OCI-LY1 (cell line): ENCODE results near the gene PRKCA.
"Not testable (repeated sequence)": the region's sequence is repeated elsewhere in the genome, so short reads cannot be mapped to it uniquely, and the experiment has no call there.

Source experiments
- H2AFZ ChIP-seq: fragments of 200-600 bp; sonication (generic), shearing (Covaris generic); 2 replicates; pipeline ENCODE4 v1.6.0; 2014; ENCODE audit warnings: antibody characterized with exemption, mild to moderate bottlenecking, low read length
- H3F3A ChIP-seq: fragments of 200-600 bp; sonication (generic), shearing (Covaris generic); 2 replicates; pipeline ENCODE4 v1.6.0; 2014; ENCODE audit warnings: mild to moderate bottlenecking, antibody characterized with exemption, low read length, moderate library complexity; ENCODE audit not compliant: insufficient read depth
- H3K27ac ChIP-seq: fragments of 200-600 bp; sonication (generic); 2 replicates; pipeline ENCODE4 v1.5.1; 2014; ENCODE audit warnings: low read length, mixed run types, mild to moderate bottlenecking, low read depth; ENCODE audit not compliant: poor library complexity, severe bottlenecking
- H3K27me3 ChIP-seq: fragments of 200-600 bp; sonication (generic); 2 replicates; pipeline ENCODE4 v1.6.0; 2014; ENCODE audit warnings: antibody characterized with exemption, mild to moderate bottlenecking, low read length, moderate library complexity; ENCODE audit not compliant: insufficient read depth
- H3K36me3 ChIP-seq: fragments of 200-600 bp; sonication (generic); 2 replicates; pipeline ENCODE4 v1.6.1; 2014; ENCODE audit warnings: mild to moderate bottlenecking, antibody characterized with exemption, low read length, moderate library complexity, mixed read lengths; ENCODE audit not compliant: insufficient read depth
- H3K4me1 ChIP-seq: fragments of 200-600 bp; sonication (generic); 2 replicates; pipeline ENCODE4 v1.5.1; 2014; ENCODE audit warnings: mild to moderate bottlenecking, low read length, moderate library complexity; ENCODE audit not compliant: insufficient read depth, severe bottlenecking
- H3K4me2 ChIP-seq: fragments of 200-600 bp; sonication (generic), shearing (Covaris generic); 2 replicates; pipeline ENCODE4 v1.6.1; 2014; ENCODE audit warnings: low read length
- H3K4me3 ChIP-seq: fragments of 200-600 bp; sonication (generic); 2 replicates; pipeline ENCODE4 v1.5.1; 2014; ENCODE audit warnings: low read length, low read depth, mild to moderate bottlenecking, mixed read lengths; ENCODE audit not compliant: poor library complexity, severe bottlenecking
- H3K79me2 ChIP-seq: fragments of 200-600 bp; shearing (Covaris generic); 2 replicates; pipeline ENCODE4 v1.6.1; 2016; ENCODE audit warnings: mixed run types, low read length, mixed read lengths; ENCODE audit not compliant: insufficient read depth
- H3K9ac ChIP-seq: fragments of 200-600 bp; sonication (generic), shearing (Covaris generic); 2 replicates; pipeline ENCODE4 v1.6.1; 2014; ENCODE audit warnings: mild to moderate bottlenecking, low read length, mixed read lengths
- H3K9me2 ChIP-seq: fragments of 200-600 bp; sonication (generic), shearing (Covaris generic); 2 replicates; pipeline ENCODE4 v1.6.1; 2014; ENCODE audit warnings: low read depth, mild to moderate bottlenecking, low read length, mixed read lengths
- H3K9me3 ChIP-seq: fragments of 200-600 bp; shearing (Covaris generic); 2 replicates; pipeline ENCODE4 v1.6.1; 2014; ENCODE audit warnings: low read length, mixed read lengths
- H4K20me1 ChIP-seq: fragments of 200-600 bp; sonication (generic), shearing (Covaris generic); 2 replicates; pipeline ENCODE4 v1.6.0; 2016; ENCODE audit warnings: mild to moderate bottlenecking, low read length; ENCODE audit not compliant: insufficient read depth
- CTCF ChIP-seq: fragments of 200-600 bp; sonication (generic), shearing (Covaris generic); IDR thresholded peaks from 2 replicates; pipeline ENCODE4 v1.5.1; 2017; ENCODE audit warnings: mild to moderate bottlenecking, antibody characterized with exemption, low read length, moderate library complexity, mixed read lengths
- EZH2 ChIP-seq: fragments of 200-600 bp; sonication (generic), shearing (Covaris generic); IDR thresholded peaks from 2 replicates; pipeline ENCODE4 v1.8.0; 2017; ENCODE audit warnings: borderline replicate concordance, mixed run types, mild to moderate bottlenecking, antibody characterized with exemption, low read length, moderate library complexity, mixed read lengths

PRKCA gene

GRCh38 chr17:66290101-66290722 lies 12.2 kb upstream of the PRKCA start:
- no peak for TF ChIP-seq EZH2
- TF ChIP-seq CTCF: peak; percentile 78
- no peaks in the 10 kb centered on the region for H3K4me1 ChIP-seq
- no peak overlapping the region for H3K9ac ChIP-seq
- H3K27ac ChIP-seq: no peak overlapping the region
- H3K4me3 ChIP-seq: no peak overlapping the region
- H3K36me3 ChIP-seq: no peaks in the 10 kb centered on the region
- H3F3A ChIP-seq: no peaks in the 10 kb centered on the region
- H3K9me2 ChIP-seq: no peaks in the 10 kb centered on the region
- no peaks in the 10 kb centered on the region for H3K27me3 ChIP-seq
- H4K20me1 ChIP-seq: no peaks in the 10 kb centered on the region
- no peaks in the 10 kb centered on the region for H3K9me3 ChIP-seq
- no peak overlapping the region for H3K4me2 ChIP-seq
- no peak overlapping the region for H2AFZ ChIP-seq
- no peaks in the 10 kb centered on the region for H3K79me2 ChIP-seq

- no peaks in the 10 kb centered on the region for H3K9me2 ChIP-seq
- no peak overlapping the region for H3K27ac ChIP-seq
- H3K9me3 ChIP-seq: no peaks in the 10 kb centered on the region
- no peaks in the 10 kb centered on the region for H3K36me3 ChIP-seq
- H3K4me2 ChIP-seq: no peak overlapping the region
- no peaks in the 10 kb centered on the region for H3K27me3 ChIP-seq
- TF ChIP-seq EZH2 (no peak), CTCF (no peak)
- no peaks in the 10 kb centered on the region for H3K79me2 ChIP-seq
- H3F3A ChIP-seq: no peaks in the 10 kb centered on the region
- H3K4me3 ChIP-seq: no peak overlapping the region
- H3K9ac ChIP-seq: no peak overlapping the region
- no peaks in the 10 kb centered on the region for H3K4me1 ChIP-seq
- no peak overlapping the region for H2AFZ ChIP-seq
- no peaks in the 10 kb centered on the region for H4K20me1 ChIP-seq
Measured at GRCh38 chr17:66292353-66292752, 10.1 kb upstream of the PRKCA start.

DNA sequence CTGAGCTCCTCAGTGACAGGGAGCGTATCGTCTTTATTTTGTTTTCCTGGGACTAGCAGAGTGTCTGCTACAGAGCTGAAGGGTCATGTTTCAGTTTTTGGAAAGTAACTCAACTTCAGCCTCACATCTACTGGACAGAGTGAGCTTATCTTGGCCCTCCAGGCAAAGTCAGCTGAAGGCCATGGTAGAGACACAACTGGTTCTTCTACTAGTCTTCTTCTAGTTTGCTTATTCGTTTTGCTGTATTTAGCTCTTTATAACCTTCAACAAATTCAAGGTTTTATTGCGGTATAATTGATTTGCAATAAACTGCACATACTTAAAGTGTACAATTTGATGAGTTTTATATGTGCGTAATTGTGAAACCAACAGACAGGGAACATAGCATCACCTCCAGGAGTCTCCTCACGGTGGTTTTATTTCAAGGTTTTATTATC lies 6.1 kb upstream of the PRKCA start:
- Histone ChIP-seq H3K4me3 (no peak overlapping the region), H3K4me2 (no peak overlapping the region), H3K4me1 (peaks cover 5% of the 10 kb centered on the region), H3K9me2 (no peaks in the 10 kb centered on the region), H3K79me2 (no peaks in the 10 kb centered on the region), H3K27me3 (no peaks in the 10 kb centered on the region), H3K36me3 (no peaks in the 10 kb centered on the region), H2AFZ (no peak overlapping the region), H3K9ac (no peak overlapping the region), H3K27ac (no peak overlapping the region), H3F3A (no peaks in the 10 kb centered on the region), H3K9me3 (no peaks in the 10 kb centered on the region), H4K20me1 (no peaks in the 10 kb centered on the region)
- TF ChIP-seq EZH2 (no peak), CTCF (no peak)

- not testable (repeated sequence) for H4K20me1 ChIP-seq, H3K9me2 ChIP-seq, H3F3A ChIP-seq, H2AFZ ChIP-seq, H3K4me2 ChIP-seq, H3K4me3 ChIP-seq, H3K9ac ChIP-seq, H3K27me3 ChIP-seq, H3K36me3 ChIP-seq, H3K79me2 ChIP-seq, H3K9me3 ChIP-seq, H3K27ac ChIP-seq
- peaks cover 11% of the 10 kb centered on the region for H3K4me1 ChIP-seq
Measured at GRCh38 chr17:66297443-66297842, 5.0 kb upstream of the PRKCA start.
